ENCODE results near the gene NRIP1.

NRIP1 gene

DNA sequence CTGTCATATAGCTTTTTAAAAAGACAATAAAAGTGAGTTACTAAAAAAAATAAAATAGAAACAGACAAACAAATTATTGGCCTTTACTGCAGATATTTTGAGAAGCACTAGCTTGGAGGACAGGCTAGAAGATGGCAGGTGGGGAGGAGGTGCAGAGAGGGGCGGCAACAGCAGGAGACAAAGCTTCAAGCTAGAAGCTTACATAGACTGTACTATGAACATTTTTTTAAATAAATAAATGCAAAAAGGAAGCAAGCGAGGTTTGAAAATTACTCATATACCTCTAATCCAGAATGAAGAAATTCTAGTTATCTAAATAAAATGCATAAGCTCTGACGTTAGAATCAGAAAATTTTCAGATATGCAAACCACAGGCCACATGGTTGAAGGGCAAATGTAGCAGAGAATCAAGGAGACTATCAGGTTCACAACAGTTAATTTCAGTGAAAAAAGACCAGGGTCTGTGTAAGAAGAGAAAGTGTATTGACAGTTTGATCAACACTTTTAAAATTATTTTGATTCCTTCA is 54.9 kb downstream of the NRIP1 start:
- Histone ChIP-seq H3K27ac (ENCODE audit: low read length, poor library complexity, severe bottlenecking) (no peak overlapping the region), H3K4me3 (ENCODE audit: insufficient read depth in 1 of 2, low read depth in 1 of 2, low read length in 2 of 2) (no peak overlapping the region), H3K79me1 (replicated peaks; ENCODE audit: low read length, poor library complexity, severe bottlenecking) (peaks cover 11% of the 10 kb centered on the region), H3K27me3 (ENCODE audit: control insufficient read depth in 1 of 2, insufficient read depth in 1 of 2, low read length in 2 of 2) (no peaks in the 10 kb centered on the region), H2BK5ac (ENCODE audit: low read depth, low read length, poor library complexity, severe bottlenecking) (no peak overlapping the region), H3K36me3 (ENCODE audit: control insufficient read depth in 1 of 2, insufficient read depth in 2 of 2, low read depth in 1 of 2, low read length in 2 of 2) (peaks cover 0 to 49% of the 10 kb centered on the region in 2 experiments), H3K9ac (ENCODE audit: low read length) (no peak overlapping the region), H3K4me2 (ENCODE audit: low read length, poor library complexity, severe bottlenecking) (no peak overlapping the region), H2BK15ac (ENCODE audit: low read depth, poor library complexity, severe bottlenecking) (no peak overlapping the region), H2BK12ac (ENCODE audit: low read length in 2 of 2) (no peak overlapping the region), H3K18ac (ENCODE audit: low read depth in 1 of 2, low read length in 2 of 2) (peak overlapping the region in 1 of 2 experiments; percentile 21), H3K4me1 (ENCODE audit: control insufficient read depth, insufficient read depth, low read depth, low read length) (peaks cover 3% of the 10 kb centered on the region), H4K91ac (ENCODE audit: low read length) (no peak overlapping the region), H4K8ac (ENCODE audit: low read length) (no peak overlapping the region), H3K23ac (ENCODE audit: low read length in 2 of 2) (no peak overlapping the region), H2AFZ (ENCODE audit: low read depth, low read length) (no peak overlapping the region), H3K9me3 (ENCODE audit: control insufficient read depth, low read length) (no peaks in the 10 kb centered on the region), H2AK5ac (ENCODE audit: low read length, severe bottlenecking) (no peak overlapping the region), H3K4ac (ENCODE audit: low read depth in 1 of 2, low read length in 2 of 2) (no peak overlapping the region), H3K14ac (ENCODE audit: low read length in 2 of 2) (no peak overlapping the region), H2BK120ac (ENCODE audit: low read depth, low read length) (no peak overlapping the region)
- 82% methylated on average over 2 of the region's 3 CpGs for WGBS
- DNase-seq = no peak

DNA sequence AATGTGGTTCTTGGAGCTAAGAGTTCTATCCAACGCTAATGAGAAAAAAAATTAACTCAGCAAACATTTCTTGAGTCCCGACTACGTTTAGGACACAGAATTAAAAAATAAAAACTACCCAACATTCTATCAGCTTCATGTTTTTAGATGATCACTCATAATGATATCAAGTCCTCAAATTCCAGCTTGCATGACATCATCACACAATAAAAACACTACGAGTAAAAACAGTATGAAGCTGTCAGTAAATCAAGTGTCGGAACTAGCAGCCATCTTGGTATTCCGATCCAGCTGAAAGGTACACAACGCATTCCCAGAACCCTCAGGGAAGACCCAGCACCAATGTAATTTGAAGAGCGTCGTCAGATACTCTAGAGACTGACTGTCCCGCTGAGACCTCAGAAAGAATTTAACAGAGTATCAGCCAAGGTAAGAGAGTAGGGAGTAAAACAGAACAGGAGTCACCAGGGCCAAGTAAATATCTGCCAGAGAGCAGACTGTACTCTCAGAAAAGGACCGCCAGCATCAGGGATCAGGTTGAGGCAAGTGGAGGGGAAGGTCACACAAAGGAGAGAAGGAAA is 57.0 kb downstream of the NRIP1 start:
- H3K4me3 ChIP-seq (ENCODE audit: insufficient read depth in 1 of 2, low read depth in 1 of 2, low read length in 2 of 2) = no peak overlapping the region
- DNase-seq = no peak
- no peak overlapping the region for H2AFZ ChIP-seq (ENCODE audit: low read depth, low read length)
- no peak overlapping the region for H3K14ac ChIP-seq (ENCODE audit: low read length in 2 of 2)
- no peak overlapping the region for H2BK5ac ChIP-seq (ENCODE audit: low read depth, low read length, poor library complexity, severe bottlenecking)
- H3K79me1 ChIP-seq (replicated peaks; ENCODE audit: low read length, poor library complexity, severe bottlenecking) = peaks cover 11% of the 10 kb centered on the region
- H2BK15ac ChIP-seq (ENCODE audit: low read depth, poor library complexity, severe bottlenecking) = no peak overlapping the region
- H3K4ac ChIP-seq (ENCODE audit: low read depth in 1 of 2, low read length in 2 of 2) = no peak overlapping the region
- no peak overlapping the region for H4K91ac ChIP-seq (ENCODE audit: low read length)
- H2AK5ac ChIP-seq (ENCODE audit: low read length, severe bottlenecking) = peak overlapping the region; percentile 71
- no peak overlapping the region for H2BK120ac ChIP-seq (ENCODE audit: low read depth, low read length)
- no peak overlapping the region for H3K4me2 ChIP-seq (ENCODE audit: low read length, poor library complexity, severe bottlenecking)
- H3K9ac ChIP-seq (ENCODE audit: low read length) = no peak overlapping the region
- no peaks in the 10 kb centered on the region for H3K9me3 ChIP-seq (ENCODE audit: control insufficient read depth, low read length)
- no peak overlapping the region for H4K8ac ChIP-seq (ENCODE audit: low read length)
- H3K27ac ChIP-seq (ENCODE audit: low read length, poor library complexity, severe bottlenecking) = no peak overlapping the region
- peaks cover 6% of the 10 kb centered on the region for H3K4me1 ChIP-seq (ENCODE audit: control insufficient read depth, insufficient read depth, low read depth, low read length)
- peaks cover 0 to 47% of the 10 kb centered on the region in 2 experiments for H3K36me3 ChIP-seq (ENCODE audit: control insufficient read depth in 1 of 2, insufficient read depth in 2 of 2, low read depth in 1 of 2, low read length in 2 of 2)
- 94% methylated on average over 10 of the region's 11 CpGs for WGBS
- no peak overlapping the region for H3K18ac ChIP-seq (ENCODE audit: low read depth in 1 of 2, low read length in 2 of 2)
- no peak overlapping the region for H3K23ac ChIP-seq (ENCODE audit: low read length in 2 of 2)
- H2BK12ac ChIP-seq (ENCODE audit: low read length in 2 of 2) = no peak overlapping the region
- no peaks in the 10 kb centered on the region for H3K27me3 ChIP-seq (ENCODE audit: control insufficient read depth in 1 of 2, insufficient read depth in 1 of 2, low read length in 2 of 2)

DNA sequence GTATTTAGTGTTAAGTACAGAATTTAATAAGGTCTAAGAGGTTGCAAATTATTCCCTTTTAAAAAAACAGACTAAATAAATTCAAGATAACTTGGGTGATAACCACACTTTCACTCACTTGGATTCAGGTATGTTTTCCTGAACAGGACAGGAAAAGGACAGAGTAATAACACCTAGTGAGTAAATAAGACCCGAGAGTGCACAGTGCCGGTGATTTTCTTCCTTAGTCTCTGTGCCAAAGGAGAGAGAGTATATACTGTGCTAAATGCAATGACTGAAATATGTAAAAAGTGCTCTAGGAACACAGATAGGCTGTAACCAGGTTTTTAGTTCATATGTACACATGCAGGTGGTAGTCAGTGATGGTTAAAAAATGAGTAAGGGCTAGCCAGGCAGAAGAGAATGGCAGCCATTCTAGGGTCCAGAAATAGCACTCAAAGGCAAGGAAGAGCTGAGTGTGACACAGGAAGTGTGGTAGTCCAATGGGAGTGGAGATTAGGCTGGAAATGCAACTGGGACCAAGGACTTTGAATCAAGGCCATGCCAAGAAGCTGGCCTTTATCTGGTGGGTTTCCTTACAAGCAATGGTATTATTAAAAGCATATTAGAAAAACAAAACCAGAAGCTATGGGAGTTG is 58.1 kb downstream of the NRIP1 start:
- peaks cover 8% of the 10 kb centered on the region for H3K4me1 ChIP-seq (ENCODE audit: control insufficient read depth, insufficient read depth, low read depth, low read length)
- H3K9me3 ChIP-seq (ENCODE audit: control insufficient read depth, low read length) = no peaks in the 10 kb centered on the region
- H2AK5ac ChIP-seq (ENCODE audit: low read length, severe bottlenecking) = no peak overlapping the region
- 97% methylated on average over 2 of the region's 2 CpGs for WGBS
- H3K79me1 ChIP-seq (replicated peaks; ENCODE audit: low read length, poor library complexity, severe bottlenecking) = peaks cover 11% of the 10 kb centered on the region
- DNase-seq = no peak
- no peak overlapping the region for H3K14ac ChIP-seq (ENCODE audit: low read length in 2 of 2)
- H3K4ac ChIP-seq (ENCODE audit: low read depth in 1 of 2, low read length in 2 of 2) = no peak overlapping the region
- H3K27me3 ChIP-seq (ENCODE audit: control insufficient read depth in 1 of 2, insufficient read depth in 1 of 2, low read length in 2 of 2) = no peaks in the 10 kb centered on the region
- no peak overlapping the region for H3K27ac ChIP-seq (ENCODE audit: low read length, poor library complexity, severe bottlenecking)
- no peak overlapping the region for H4K91ac ChIP-seq (ENCODE audit: low read length)
- no peak overlapping the region for H3K4me2 ChIP-seq (ENCODE audit: low read length, poor library complexity, severe bottlenecking)
- H2AFZ ChIP-seq (ENCODE audit: low read depth, low read length) = no peak overlapping the region
- H3K4me3 ChIP-seq (ENCODE audit: insufficient read depth in 1 of 2, low read depth in 1 of 2, low read length in 2 of 2) = no peak overlapping the region
- H2BK15ac ChIP-seq (ENCODE audit: low read depth, poor library complexity, severe bottlenecking) = no peak overlapping the region
- H4K8ac ChIP-seq (ENCODE audit: low read length) = no peak overlapping the region
- peak overlapping the region in 1 of 2 experiments; percentile 7 for H3K18ac ChIP-seq (ENCODE audit: low read depth in 1 of 2, low read length in 2 of 2)
- no peak overlapping the region for H3K9ac ChIP-seq (ENCODE audit: low read length)
- peaks cover 0 to 53% of the 10 kb centered on the region in 2 experiments for H3K36me3 ChIP-seq (ENCODE audit: control insufficient read depth in 1 of 2, insufficient read depth in 2 of 2, low read depth in 1 of 2, low read length in 2 of 2)
- no peak overlapping the region for H3K23ac ChIP-seq (ENCODE audit: low read length in 2 of 2)
- H2BK120ac ChIP-seq (ENCODE audit: low read depth, low read length) = no peak overlapping the region
- H2BK5ac ChIP-seq (ENCODE audit: low read depth, low read length, poor library complexity, severe bottlenecking) = no peak overlapping the region
- no peak overlapping the region for H2BK12ac ChIP-seq (ENCODE audit: low read length in 2 of 2)

DNA sequence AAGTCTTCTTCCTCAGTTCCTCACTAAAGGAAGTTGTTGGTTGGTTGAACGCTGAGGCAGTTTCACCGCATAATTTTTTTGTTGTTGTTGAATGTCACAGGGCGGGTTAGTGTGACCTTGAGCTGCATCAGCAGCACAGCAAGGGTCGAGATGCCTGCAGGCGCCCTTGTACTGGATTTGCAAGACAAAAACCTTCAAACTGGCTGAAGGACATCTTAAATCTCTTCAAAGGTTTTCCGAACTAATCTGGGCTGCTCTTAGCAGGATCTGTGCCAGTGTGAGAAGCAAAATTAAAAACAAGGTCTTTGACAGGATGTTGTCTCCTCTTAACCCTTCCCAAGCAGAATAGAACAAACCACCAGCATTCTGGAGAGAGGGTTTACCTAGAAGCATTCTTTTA is 59.4 kb downstream of the NRIP1 start:
- WGBS = 34% methylated on average over 5 of the region's 6 CpGs
- no peak for DNase-seq

More for the DNA sequence above, 59.4 kb downstream of the NRIP1 start:
- Histone ChIP-seq H3K4ac (ENCODE audit: low read depth in 1 of 2, low read length in 2 of 2) (no peak overlapping the region), H3K18ac (ENCODE audit: low read depth in 1 of 2, low read length in 2 of 2) (peak overlapping the region in 1 of 2 experiments; percentile 57), H3K4me2 (ENCODE audit: low read length, poor library complexity, severe bottlenecking) (peak overlapping the region; percentile 49), H2AFZ (ENCODE audit: low read depth, low read length) (no peak overlapping the region), H3K9me3 (ENCODE audit: control insufficient read depth, low read length) (no peaks in the 10 kb centered on the region), H3K4me1 (ENCODE audit: control insufficient read depth, insufficient read depth, low read depth, low read length) (peaks cover 8% of the 10 kb centered on the region), H3K9ac (ENCODE audit: low read length) (peak overlapping the region; percentile 48), H2BK5ac (ENCODE audit: low read depth, low read length, poor library complexity, severe bottlenecking) (no peak overlapping the region), H4K91ac (ENCODE audit: low read length) (no peak overlapping the region), H3K4me3 (ENCODE audit: insufficient read depth in 1 of 2, low read depth in 1 of 2, low read length in 2 of 2) (peak overlapping the region in 1 of 2 experiments; percentile 49), H3K27ac (ENCODE audit: low read length, poor library complexity, severe bottlenecking) (peak overlapping the region; percentile 78), H2BK15ac (ENCODE audit: low read depth, poor library complexity, severe bottlenecking) (no peak overlapping the region), H4K8ac (ENCODE audit: low read length) (no peak overlapping the region), H3K36me3 (ENCODE audit: control insufficient read depth in 1 of 2, insufficient read depth in 2 of 2, low read depth in 1 of 2, low read length in 2 of 2) (peaks cover 0 to 47% of the 10 kb centered on the region in 2 experiments), H3K14ac (ENCODE audit: low read length in 2 of 2) (no peak overlapping the region), H2AK5ac (ENCODE audit: low read length, severe bottlenecking) (no peak overlapping the region), H3K79me1 (replicated peaks; ENCODE audit: low read length, poor library complexity, severe bottlenecking) (peaks cover 8% of the 10 kb centered on the region), H2BK120ac (ENCODE audit: low read depth, low read length) (no peak overlapping the region), H2BK12ac (ENCODE audit: low read length in 2 of 2) (no peak overlapping the region), H3K23ac (ENCODE audit: low read length in 2 of 2) (no peak overlapping the region), H3K27me3 (ENCODE audit: control insufficient read depth in 1 of 2, insufficient read depth in 1 of 2, low read length in 2 of 2) (no peaks in the 10 kb centered on the region)

Data from mesenchymal stem cell (in vitro differentiated cells and primary cell).